HL-60 (cell line): ENCODE measurements around the gene MBD3.

Experiments
- GABPA ChIP-seq: IDR thresholded peaks from 2 replicates; pipeline ENCODE4 v1.6.1; 2012; ENCODE audit warnings: low read depth
- POLR2AphosphoS5 ChIP-seq: IDR thresholded peaks from 2 replicates; pipeline ENCODE4 v1.6.1; 2012; ENCODE audit warnings: low read depth
- REST ChIP-seq: IDR thresholded peaks from 2 replicates; pipeline ENCODE4 v1.6.1; 2012; ENCODE audit warnings: low read depth; ENCODE audit not compliant: insufficient replicate concordance
- SPI1 ChIP-seq: IDR thresholded peaks from 2 replicates; pipeline ENCODE4 v1.6.1; 2012; ENCODE audit warnings: low read depth, mild to moderate bottlenecking, borderline replicate concordance
- TF ChIP-seq, protein P1 (sequence below): IDR thresholded peaks from one replicate; pipeline ENCODE4 v1.5.1; 2011; ENCODE audit warnings: low read length, control low read depth, inconsistent platforms; ENCODE audit not compliant: insufficient read depth

GRCh38 chr19:1630012-1630411, 37.3 kb upstream of the MBD3 start:
- TF ChIP-seq, protein P1, sequence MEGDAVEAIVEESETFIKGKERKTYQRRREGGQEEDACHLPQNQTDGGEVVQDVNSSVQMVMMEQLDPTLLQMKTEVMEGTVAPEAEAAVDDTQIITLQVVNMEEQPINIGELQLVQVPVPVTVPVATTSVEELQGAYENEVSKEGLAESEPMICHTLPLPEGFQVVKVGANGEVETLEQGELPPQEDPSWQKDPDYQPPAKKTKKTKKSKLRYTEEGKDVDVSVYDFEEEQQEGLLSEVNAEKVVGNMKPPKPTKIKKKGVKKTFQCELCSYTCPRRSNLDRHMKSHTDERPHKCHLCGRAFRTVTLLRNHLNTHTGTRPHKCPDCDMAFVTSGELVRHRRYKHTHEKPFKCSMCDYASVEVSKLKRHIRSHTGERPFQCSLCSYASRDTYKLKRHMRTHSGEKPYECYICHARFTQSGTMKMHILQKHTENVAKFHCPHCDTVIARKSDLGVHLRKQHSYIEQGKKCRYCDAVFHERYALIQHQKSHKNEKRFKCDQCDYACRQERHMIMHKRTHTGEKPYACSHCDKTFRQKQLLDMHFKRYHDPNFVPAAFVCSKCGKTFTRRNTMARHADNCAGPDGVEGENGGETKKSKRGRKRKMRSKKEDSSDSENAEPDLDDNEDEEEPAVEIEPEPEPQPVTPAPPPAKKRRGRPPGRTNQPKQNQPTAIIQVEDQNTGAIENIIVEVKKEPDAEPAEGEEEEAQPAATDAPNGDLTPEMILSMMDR: no peak
- no peak for TF ChIP-seq GABPA
- no peak for TF ChIP-seq POLR2AphosphoS5
- no peak for TF ChIP-seq REST
- no peak for TF ChIP-seq SPI1
